GM12878 (cell line): ENCODE results near the gene BTBD9. TPM values are rescaled to one million over a fixed set of nuclear protein-coding genes. Genes with fewer than 3 reads are reported as not detected.

Experiments
- ATAC-seq: fragments of 200-7000 bp; cut with Tn5 transposase; 3 replicates; pipeline ENCODE4 v1.9.1; 2020; ENCODE audit warnings: mild to moderate bottlenecking, moderate library complexity
- BruUV-seq: library from RNA; stranded (reverse); fragments of 400-500 nt; replicated peaks from 2 replicates; lab custom pipeline; 2021; lab: Mats Ljungman, UMichigan
- CTCF ChIA-PET: fragments of 300-600 bp; sonication (Branson Sonifier 250); formaldehyde crosslinking; extraction: SDS; loops from one replicate; lab custom pipeline; 2021; ENCODE audit warnings: inconsistent platforms; lab: Yijun Ruan, JAX
- POLR2A ChIA-PET: fragments of 350-600 bp; formaldehyde crosslinking; extraction: SDS; loops from one replicate; lab custom pipeline; 2021; ENCODE audit warnings: inconsistent platforms; lab: Charles Lee
- RAD21 ChIA-PET: fragments of 300-600 bp; sonication (Branson Sonifier 250); formaldehyde crosslinking; loops from one replicate; lab custom pipeline; 2023; ENCODE audit warnings: antibody characterized with exemption; ENCODE audit not compliant: unreplicated experiment; lab: Charles Lee
- SMC1A ChIA-PET: fragments of 300-600 bp; sonication (Branson Sonifier 250); formaldehyde crosslinking; loops from one replicate; lab custom pipeline; 2023; ENCODE audit not compliant: unreplicated experiment, uncharacterized antibody; lab: Charles Lee
- DNase-seq: peaks from one replicate; pipeline ENCODE4 v3.0.0-alpha.2; 2011; ENCODE audit warnings: low read depth, low spot score
- FAIRE-seq: peaks from 3 replicates; lab custom pipeline; 2011; peaks lifted over from hg19 to GRCh38; lab: Jason Lieb, UNC
- H2AFZ ChIP-seq: 2 replicates; pipeline ENCODE4 v1.6.0; 2011; ENCODE audit warnings: low read depth, low read length, control low read depth; ENCODE audit not compliant: control insufficient read depth
- H3K27ac ChIP-seq: 2 replicates; pipeline ENCODE4 v1.5.1; 2011; ENCODE audit warnings: control low read depth; ENCODE audit not compliant: control insufficient read depth, insufficient read depth
- H3K27me3 ChIP-seq, 2 experiments: replicated peaks in 1 of 2; 2 replicates each; pipeline versions ENCODE4 v1.6.0 to v1.6.1; 2011; ENCODE audit warnings: low read length in 1 of 2; ENCODE audit not compliant: control insufficient read depth in 2 of 2, insufficient read depth in 2 of 2
- H3K36me3 ChIP-seq, 2 experiments: 2 replicates each; pipeline ENCODE4 v1.5.1; 2011; ENCODE audit warnings: low read length in 1 of 2; ENCODE audit not compliant: control insufficient read depth in 2 of 2, insufficient read depth in 2 of 2
- H3K4me1 ChIP-seq: 2 replicates; pipeline ENCODE4 v1.6.1; 2011; ENCODE audit warnings: mild to moderate bottlenecking, low read length, moderate library complexity, mixed read lengths; ENCODE audit not compliant: control insufficient read depth, insufficient read depth
- H3K4me2 ChIP-seq: 2 replicates; pipeline ENCODE4 v1.6.0; 2011; ENCODE audit warnings: control low read depth; ENCODE audit not compliant: control insufficient read depth, insufficient read depth
- H3K4me3 ChIP-seq: fragments of 200-600 bp; sonication (generic); 2 replicates; pipeline ENCODE4 v1.5.1; 2016
- H3K79me2 ChIP-seq: 2 replicates; pipeline ENCODE4 v1.6.0; 2011; ENCODE audit warnings: low read length; ENCODE audit not compliant: control insufficient read depth, insufficient read depth
- H3K9ac ChIP-seq: 2 replicates; pipeline ENCODE4 v1.8.0; 2011; ENCODE audit warnings: low read length, control low read depth, mixed read lengths; ENCODE audit not compliant: control insufficient read depth, insufficient read depth
- H3K9me3 ChIP-seq: replicated peaks from 3 replicates; pipeline ENCODE4 v1.5.1; 2011; ENCODE audit warnings: mild to moderate bottlenecking, low read length; ENCODE audit not compliant: control insufficient read depth, insufficient read depth
- H4K20me1 ChIP-seq: 2 replicates; pipeline ENCODE4 v1.6.0; 2011; ENCODE audit not compliant: control insufficient read depth, insufficient read depth
- BCL11A ChIP-seq: IDR thresholded peaks from 2 replicates; pipeline ENCODE4 v1.6.1; 2011; ENCODE audit warnings: low read depth, low read length
- BRCA1 ChIP-seq: IDR thresholded peaks from 2 replicates; pipeline ENCODE4 v1.6.1; 2011; ENCODE audit warnings: low read depth, low read length, improper control_type of control experiment
- CBX5 ChIP-seq: sonication (generic); IDR thresholded peaks from 2 replicates; pipeline ENCODE4 v1.6.1; 2016; ENCODE audit warnings: low read depth, moderate library complexity, mild to moderate bottlenecking, inconsistent platforms
- CREM ChIP-seq: IDR thresholded peaks from 2 replicates; pipeline ENCODE4 v1.6.1; 2014; ENCODE audit warnings: antibody characterized with exemption, low read depth
- GATAD2B ChIP-seq: fragments of 450-650 bp; conservative IDR thresholded peaks from 2 replicates; pipeline ENCODE4 v1.6.1; 2017; ENCODE audit warnings: low read depth, mild to moderate bottlenecking, moderate library complexity
- IRF4 ChIP-seq: IDR thresholded peaks from 2 replicates; pipeline ENCODE4 v1.6.1; 2011; ENCODE audit warnings: low read depth, low read length
- JUNB ChIP-seq: IDR thresholded peaks from 2 replicates; pipeline ENCODE4 v1.6.1; 2016; ENCODE audit warnings: antibody characterized with exemption, mild to moderate bottlenecking
- MEF2B ChIP-seq: fragments of 450-650 bp; IDR thresholded peaks from 2 replicates; pipeline ENCODE4 v1.6.1; 2018; ENCODE audit warnings: mild to moderate bottlenecking, moderate library complexity; ENCODE audit not compliant: partially characterized antibody, poor library complexity, severe bottlenecking
- MTA3 ChIP-seq: IDR thresholded peaks from 2 replicates; pipeline ENCODE4 v1.6.1; 2012; ENCODE audit warnings: low read length, inconsistent platforms, borderline replicate concordance
- MXI1 ChIP-seq: fragments of 150-350 bp; IDR thresholded peaks from 2 replicates; pipeline ENCODE4 v1.6.1; 2011; ENCODE audit warnings: low read depth, mild to moderate bottlenecking, inconsistent platforms, low read length, improper control_type of control experiment
- RAD21 ChIP-seq: IDR thresholded peaks from 2 replicates; pipeline ENCODE4 v1.6.1; 2011; ENCODE audit warnings: mild to moderate bottlenecking, low read depth, low read length, moderate library complexity; ENCODE audit not compliant: insufficient read depth
- SMC3 ChIP-seq: IDR thresholded peaks from 2 replicates; pipeline ENCODE4 v1.6.1; 2011; ENCODE audit warnings: low read length, improper control_type of control experiment, borderline replicate concordance
- STAT3 ChIP-seq: IDR thresholded peaks from 2 replicates; pipeline ENCODE4 v1.6.1; 2011; ENCODE audit warnings: low read depth, low read length, improper control_type of control experiment
- SUZ12 ChIP-seq: fragments of 200-600 bp; sonication (generic); IDR thresholded peaks from one replicate; pipeline ENCODE4 v1.6.1; 2018; ENCODE audit warnings: antibody characterized with exemption, mild to moderate bottlenecking; ENCODE audit not compliant: unreplicated experiment
- YY1 ChIP-seq: IDR thresholded peaks from 2 replicates; pipeline ENCODE4 v1.6.1; 2011; ENCODE audit warnings: low read depth, mild to moderate bottlenecking, low read length
- ZSCAN29 ChIP-seq: fragments of 450-650 bp; IDR thresholded peaks from 2 replicates; pipeline ENCODE4 v1.6.1; 2017; ENCODE audit warnings: mild to moderate bottlenecking, moderate library complexity
- WGBS: methylation state at CpG from one replicate; pipeline ENCODE4 v1.1.6; 2016; ENCODE audit warnings: low lambda C conversion rate; ENCODE audit not compliant: insufficient replicate concordance, insufficient coverage; ENCODE audit errors: missing lambda C conversion rate; 5-methylcytosine and 5-hydroxymethylcytosine counted together
- in situ Hi-C: fragments of 300-500 bp; cut with MboI; formaldehyde crosslinking; loops from 9 replicates; pipeline ENCODE4 v1.14.3; 2018; ENCODE audit warnings: mixed read lengths
- intact Hi-C: fragments of 100-400 bp; cut with micrococcal nuclease; formaldehyde crosslinking; loops from one replicate; pipeline ENCODE4 v1.14.2; 2022; ENCODE audit not compliant: unreplicated experiment
- polyA plus RNA-seq, 11 experiments: library from polyadenylated mRNA; depleted of rRNA in 4 of 11; unstranded in 6 of 11; stranded (reverse) in 5 of 11; fragments of >200 nt; fragmentation: Nextera tagmentation in 4 of 11; fragmentation: Illumina TruSeq in 1 of 11; extraction: Ambion mirVana in 4 of 11; extraction: Trizol in 1 of 11; gene quantifications; 1 replicate in 1 of 11; 2 replicates in 10 of 11; pipeline versions ENCODE4 v1.2.1 to v1.2.3, GENCODE V29; 2011 to 2016; ENCODE audit warnings: inconsistent platforms in 2 of 11, missing spikeins in 2 of 11, low read depth in 1 of 11
- total RNA-seq, 4 experiments: library from RNA; depleted of rRNA in 3 of 4; stranded (reverse); fragments of >200 nt in 3 of 4; fragmentation: Illumina TruSeq in 1 of 4; extraction: Trizol in 1 of 4; gene quantifications; 2 replicates each; pipeline versions ENCODE4 v1.2.1 to v1.2.3, GENCODE V29; 2013 to 2021
- TF ChIP-seq, protein P1 (sequence below): fragments of 450-650 bp; IDR thresholded peaks from 2 replicates; pipeline ENCODE4 v1.6.1; 2016; ENCODE audit warnings: mild to moderate bottlenecking, moderate library complexity, borderline replicate concordance

BTBD9 gene
- total and polyA plus RNA-seq, 10 of the 15 experiments (the other 5 are each of a cell fraction or from before 2014, with no cell fraction given) = 0.22 to 8.6 (median 4.6) TPM

DNA sequence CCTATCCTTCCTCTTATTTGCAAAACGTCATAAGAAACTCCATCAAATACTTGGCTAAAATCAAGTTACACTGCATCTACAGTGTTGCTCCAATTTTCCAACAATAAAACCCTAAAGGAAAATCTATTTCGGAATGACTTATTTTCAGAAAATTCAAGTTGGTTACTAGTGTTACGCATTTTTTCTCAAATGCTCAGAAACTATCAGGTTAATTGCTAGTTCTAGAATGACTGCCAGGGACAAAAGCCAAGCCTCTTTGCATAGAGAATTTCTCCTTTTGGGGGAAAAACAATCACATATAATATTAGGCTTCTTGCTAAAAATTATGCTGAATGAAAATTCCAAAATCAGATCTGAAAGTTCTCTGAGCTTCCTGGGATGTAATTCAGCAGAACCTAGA lies 210.2 kb downstream of the BTBD9 start:
- CTCF ChIA-PET = interaction anchor here (1.3 kb wide), 1 partner anchor 24 kb away, joined by 3 read pairs; no protein-coding TSS in a partner anchor
- no peak overlapping the region for H3K27ac ChIP-seq
- intact Hi-C loops = no loop called here

More for the DNA sequence above, 210.2 kb downstream of the BTBD9 start:
- in situ Hi-C loops = no loop called here
- Histone ChIP-seq H3K9ac (no peak overlapping the region), H3K79me2 (no peaks in the 10 kb centered on the region), H3K9me3 (peaks cover 4% of the 10 kb centered on the region; the same call in 2 of the 3 replicates), H3K4me2 (no peak overlapping the region), H3K27me3 (no peaks in the 10 kb centered on the region), H2AFZ (no peak overlapping the region), H3K4me3 (no peak overlapping the region), H3K4me1 (peaks cover 22% of the 10 kb centered on the region), H4K20me1 (no peaks in the 10 kb centered on the region), H3K36me3 (no peaks in the 10 kb centered on the region)
- ChIA-PET RAD21 (no interaction called here), SMC1A (no interaction called here), POLR2A (no interaction called here)
- 96% methylated on average over 3 of the region's 3 CpGs for WGBS
- TF ChIP-seq, protein P1, sequence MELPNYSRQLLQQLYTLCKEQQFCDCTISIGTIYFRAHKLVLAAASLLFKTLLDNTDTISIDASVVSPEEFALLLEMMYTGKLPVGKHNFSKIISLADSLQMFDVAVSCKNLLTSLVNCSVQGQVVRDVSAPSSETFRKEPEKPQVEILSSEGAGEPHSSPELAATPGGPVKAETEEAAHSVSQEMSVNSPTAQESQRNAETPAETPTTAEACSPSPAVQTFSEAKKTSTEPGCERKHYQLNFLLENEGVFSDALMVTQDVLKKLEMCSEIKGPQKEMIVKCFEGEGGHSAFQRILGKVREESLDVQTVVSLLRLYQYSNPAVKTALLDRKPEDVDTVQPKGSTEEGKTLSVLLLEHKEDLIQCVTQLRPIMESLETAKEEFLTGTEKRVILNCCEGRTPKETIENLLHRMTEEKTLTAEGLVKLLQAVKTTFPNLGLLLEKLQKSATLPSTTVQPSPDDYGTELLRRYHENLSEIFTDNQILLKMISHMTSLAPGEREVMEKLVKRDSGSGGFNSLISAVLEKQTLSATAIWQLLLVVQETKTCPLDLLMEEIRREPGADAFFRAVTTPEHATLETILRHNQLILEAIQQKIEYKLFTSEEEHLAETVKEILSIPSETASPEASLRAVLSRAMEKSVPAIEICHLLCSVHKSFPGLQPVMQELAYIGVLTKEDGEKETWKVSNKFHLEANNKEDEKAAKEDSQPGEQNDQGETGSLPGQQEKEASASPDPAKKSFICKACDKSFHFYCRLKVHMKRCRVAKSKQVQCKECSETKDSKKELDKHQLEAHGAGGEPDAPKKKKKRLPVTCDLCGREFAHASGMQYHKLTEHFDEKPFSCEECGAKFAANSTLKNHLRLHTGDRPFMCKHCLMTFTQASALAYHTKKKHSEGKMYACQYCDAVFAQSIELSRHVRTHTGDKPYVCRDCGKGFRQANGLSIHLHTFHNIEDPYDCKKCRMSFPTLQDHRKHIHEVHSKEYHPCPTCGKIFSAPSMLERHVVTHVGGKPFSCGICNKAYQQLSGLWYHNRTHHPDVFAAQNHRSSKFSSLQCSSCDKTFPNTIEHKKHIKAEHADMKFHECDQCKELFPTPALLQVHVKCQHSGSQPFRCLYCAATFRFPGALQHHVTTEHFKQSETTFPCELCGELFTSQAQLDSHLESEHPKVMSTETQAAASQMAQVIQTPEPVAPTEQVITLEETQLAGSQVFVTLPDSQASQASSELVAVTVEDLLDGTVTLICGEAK = no peak
- TF ChIP-seq STAT3 (no peak), ZSCAN29 (no peak), GATAD2B (no peak), MXI1 (no peak), BCL11A (no peak), MEF2B (no peak), CREM (no peak), SMC3 (no peak), RAD21 (no peak), BRCA1 (no peak), JUNB (no peak), SUZ12 (no peak), CBX5 (no peak), IRF4 (no peak), YY1 (no peak), MTA3 (no peak)
- ATAC-seq (no peak), FAIRE-seq (no peak), DNase-seq (no peak)
- BruUV-seq = no TSS peak
